ENCODE results near the gene CBY1. TPM values are rescaled to one million over a fixed set of nuclear protein-coding genes. Genes with fewer than 3 reads are reported as not detected.

Gene CBY1
- total and polyA plus RNA-seq, 10 of the 15 experiments (the other 5 are each of a cell fraction or from before 2014, with no cell fraction given): 7.3 to 18.6 (median 11.9) TPM

DNA sequence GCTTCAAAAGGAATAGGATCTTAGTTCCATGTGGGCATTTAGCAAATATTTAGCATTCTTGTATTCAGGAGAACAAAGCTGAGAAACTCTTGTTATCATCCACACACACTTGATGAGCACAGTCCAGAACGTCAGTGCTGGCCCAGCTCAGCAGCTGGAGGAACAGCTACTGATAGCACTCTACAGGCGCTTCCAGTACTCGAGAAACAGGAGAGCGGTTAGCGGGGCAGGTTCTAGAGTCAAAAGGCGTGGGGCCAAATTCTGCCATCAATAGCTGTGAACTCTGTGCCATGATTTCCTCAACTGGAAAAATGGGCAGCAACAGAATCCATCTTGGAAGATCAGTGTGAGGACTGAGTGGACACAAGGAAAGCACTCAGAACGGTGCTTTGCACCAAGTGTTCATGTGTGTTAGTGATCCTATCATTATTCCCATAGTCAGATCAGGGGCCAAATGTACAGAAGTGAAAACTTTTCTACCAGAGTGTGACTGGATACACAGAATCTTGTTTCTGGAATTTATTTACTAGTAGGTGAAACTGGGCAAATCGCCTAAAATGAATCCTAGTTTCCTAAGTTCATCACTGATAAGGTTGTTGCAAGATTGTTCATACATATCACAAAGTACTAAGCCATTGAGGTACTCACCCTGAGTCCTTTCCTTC lies 41.1 kb downstream of the CBY1 start:
- H3K4me3 ChIP-seq: peak overlapping the region; percentile 86
- H4K20me1 ChIP-seq (ENCODE audit: control insufficient read depth, insufficient read depth): no peaks in the 10 kb centered on the region
- 0 out of 4 replicates have a peak, but pooled peaks cover 0 to 7% of the 10 kb centered on the region in 2 experiments for H3K36me3 ChIP-seq (ENCODE audit: control insufficient read depth in 2 of 2, insufficient read depth in 2 of 2, low read length in 1 of 2)
- H3K27me3 ChIP-seq (replicated peaks in 1 of 2; ENCODE audit: control insufficient read depth in 2 of 2, insufficient read depth in 2 of 2, low read length in 1 of 2): no peaks in the 10 kb centered on the region
- no peak overlapping the region for H3K27ac ChIP-seq (ENCODE audit: control insufficient read depth, insufficient read depth)
- peaks cover 8% of the 10 kb centered on the region for H3K4me1 ChIP-seq (ENCODE audit: control insufficient read depth, insufficient read depth, low read length)
- peaks cover 56% of the 10 kb centered on the region for H3K79me2 ChIP-seq (ENCODE audit: control insufficient read depth, insufficient read depth, low read length)
- ChIA-PET POLR2A (interaction anchor here (1.0 to 5.9 kb wide), 8 partner anchors 8 to 60 kb away, joined by 4 to 43 read pairs (median 12); partner anchors contain the start of genes CBY1, FAM227A, GTPBP1 and SUN2), SMC1A (ENCODE audit: uncharacterized antibody, unreplicated experiment) (interaction anchor here (0.9 to 7.6 kb wide), 5 partner anchors 10 to 40 kb away, joined by 3 to 54 read pairs (median 11); partner anchors contain the start of genes CBY1, FAM227A, GTPBP1 and TOMM22), CTCF (interaction anchor here (0.6 to 4.4 kb wide), 8 partner anchors 10 to 802 kb away, joined by 3 to 45 read pairs (median 4); partner anchors contain the start of gene TOMM22), RAD21 (ENCODE audit: unreplicated experiment) (interaction anchor here (1.7 to 5.3 kb wide), 3 partner anchors 11 to 16 kb away, joined by 3 to 30 read pairs (median 12); partner anchors contain the start of gene TOMM22)
- peak overlapping the region; percentile 83 for H3K4me2 ChIP-seq (ENCODE audit: control insufficient read depth, insufficient read depth)
- H3K9me3 ChIP-seq (replicated peaks; ENCODE audit: control insufficient read depth, insufficient read depth, low read length): no peaks in the 10 kb centered on the region
- ATAC-seq: no peak
- no peak overlapping the region for H3K9ac ChIP-seq (ENCODE audit: control insufficient read depth, insufficient read depth, low read length)
- WGBS (ENCODE audit: insufficient coverage, insufficient replicate concordance, low lambda C conversion rate, missing lambda C conversion rate): 77% methylated on average over 8 of the region's 8 CpGs
- intact Hi-C loops (cut with micrococcal nuclease; ENCODE audit: unreplicated experiment) (no loop called here), in situ Hi-C loops (cut with MboI) (no loop called here)
- no peak overlapping the region for H2AFZ ChIP-seq (ENCODE audit: control insufficient read depth, low read depth, low read length)
- BruUV-seq (replicated peaks): no TSS peak
- no peak for FAIRE-seq
- no peak for DNase-seq (ENCODE audit: low read depth, low spot score)
- TF ChIP-seq ZBTB33 (IDR thresholded peaks at IDR 0.05) (peak; percentile 92; the same call in 1 of the 2 replicates), IKZF1 (conservative IDR thresholded peaks at IDR 0.05) (0 out of 2 replicates have a peak, but pooled peaks have one; percentile 24), MLLT1 (IDR thresholded peaks at IDR 0.05) (peak; percentile 94), MEF2B (IDR thresholded peaks at IDR 0.05; ENCODE audit: partially characterized antibody, poor library complexity, severe bottlenecking) (no peak)
- TF ChIP-seq, protein P1, sequence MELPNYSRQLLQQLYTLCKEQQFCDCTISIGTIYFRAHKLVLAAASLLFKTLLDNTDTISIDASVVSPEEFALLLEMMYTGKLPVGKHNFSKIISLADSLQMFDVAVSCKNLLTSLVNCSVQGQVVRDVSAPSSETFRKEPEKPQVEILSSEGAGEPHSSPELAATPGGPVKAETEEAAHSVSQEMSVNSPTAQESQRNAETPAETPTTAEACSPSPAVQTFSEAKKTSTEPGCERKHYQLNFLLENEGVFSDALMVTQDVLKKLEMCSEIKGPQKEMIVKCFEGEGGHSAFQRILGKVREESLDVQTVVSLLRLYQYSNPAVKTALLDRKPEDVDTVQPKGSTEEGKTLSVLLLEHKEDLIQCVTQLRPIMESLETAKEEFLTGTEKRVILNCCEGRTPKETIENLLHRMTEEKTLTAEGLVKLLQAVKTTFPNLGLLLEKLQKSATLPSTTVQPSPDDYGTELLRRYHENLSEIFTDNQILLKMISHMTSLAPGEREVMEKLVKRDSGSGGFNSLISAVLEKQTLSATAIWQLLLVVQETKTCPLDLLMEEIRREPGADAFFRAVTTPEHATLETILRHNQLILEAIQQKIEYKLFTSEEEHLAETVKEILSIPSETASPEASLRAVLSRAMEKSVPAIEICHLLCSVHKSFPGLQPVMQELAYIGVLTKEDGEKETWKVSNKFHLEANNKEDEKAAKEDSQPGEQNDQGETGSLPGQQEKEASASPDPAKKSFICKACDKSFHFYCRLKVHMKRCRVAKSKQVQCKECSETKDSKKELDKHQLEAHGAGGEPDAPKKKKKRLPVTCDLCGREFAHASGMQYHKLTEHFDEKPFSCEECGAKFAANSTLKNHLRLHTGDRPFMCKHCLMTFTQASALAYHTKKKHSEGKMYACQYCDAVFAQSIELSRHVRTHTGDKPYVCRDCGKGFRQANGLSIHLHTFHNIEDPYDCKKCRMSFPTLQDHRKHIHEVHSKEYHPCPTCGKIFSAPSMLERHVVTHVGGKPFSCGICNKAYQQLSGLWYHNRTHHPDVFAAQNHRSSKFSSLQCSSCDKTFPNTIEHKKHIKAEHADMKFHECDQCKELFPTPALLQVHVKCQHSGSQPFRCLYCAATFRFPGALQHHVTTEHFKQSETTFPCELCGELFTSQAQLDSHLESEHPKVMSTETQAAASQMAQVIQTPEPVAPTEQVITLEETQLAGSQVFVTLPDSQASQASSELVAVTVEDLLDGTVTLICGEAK (IDR thresholded peaks at IDR 0.05; ENCODE audit: borderline replicate concordance): peak; percentile 25; the same call in 1 of the 2 replicates
